Measurements from ENCODE around the gene TMEM178B. TPM values are rescaled to one million over a fixed set of nuclear protein-coding genes. Genes with fewer than 3 reads are reported as not detected.

The TMEM178B gene
- polyA plus RNA-seq, 1 experiment, result 0.01 TPM

GRCh38 chr7:141495057-141495456, 421.2 kb downstream of the TMEM178B start:
- CTCF ChIA-PET, result no interaction called here
- Histone ChIP-seq H3K4me3 (ENCODE audit: low read depth, low read length) (no peak overlapping the region), H3K27ac (ENCODE audit: low read depth, low read length) (no peak overlapping the region), H3K27me3 (ENCODE audit: control insufficient read depth, insufficient read depth, low read length) (no peaks in the 10 kb centered on the region), H3K9me3 (ENCODE audit: control insufficient read depth, insufficient read depth, low read length) (no peaks in the 10 kb centered on the region)
- DNase-seq (ENCODE audit: low read depth, low spot score), result no peak
- no peak for TF ChIP-seq CTCF (IDR thresholded peaks at IDR 0.05; ENCODE audit: low read depth, low read length)
- POLR2A ChIA-PET, result no interaction called here

GRCh38 chr7:141497391-141497790, 423.5 kb downstream of the TMEM178B start:
- POLR2A ChIA-PET, result no interaction called here
- CTCF ChIA-PET, result interaction anchor here (1.1 kb wide), 1 partner anchor 36 kb away, joined by 3 read pairs; no protein-coding TSS in a partner anchor
- TF ChIP-seq CTCF (IDR thresholded peaks at IDR 0.05; ENCODE audit: low read depth, low read length), result no peak
- Histone ChIP-seq H3K4me3 (ENCODE audit: low read depth, low read length) (no peak overlapping the region), H3K27ac (ENCODE audit: low read depth, low read length) (no peak overlapping the region), H3K9me3 (ENCODE audit: control insufficient read depth, insufficient read depth, low read length) (no peaks in the 10 kb centered on the region), H3K27me3 (ENCODE audit: control insufficient read depth, insufficient read depth, low read length) (no peaks in the 10 kb centered on the region)
- DNase-seq (ENCODE audit: low read depth, low spot score), result no peak

GRCh38 chr7:141500608-141501007, 426.7 kb downstream of the TMEM178B start:
- POLR2A ChIA-PET, result no interaction called here
- DNase-seq (ENCODE audit: low read depth, low spot score), result no peak
- CTCF ChIA-PET, result interaction anchor here (1.0 kb wide), 1 partner anchor 33 kb away, joined by 3 read pairs; no protein-coding TSS in a partner anchor
- Histone ChIP-seq H3K27ac (ENCODE audit: low read depth, low read length) (no peak overlapping the region), H3K27me3 (ENCODE audit: control insufficient read depth, insufficient read depth, low read length) (no peaks in the 10 kb centered on the region), H3K9me3 (ENCODE audit: control insufficient read depth, insufficient read depth, low read length) (no peaks in the 10 kb centered on the region), H3K4me3 (ENCODE audit: low read depth, low read length) (no peak overlapping the region)
- no peak for TF ChIP-seq CTCF (IDR thresholded peaks at IDR 0.05; ENCODE audit: low read depth, low read length)

- Histone ChIP-seq H3K27ac (ENCODE audit: low read depth, low read length) (no peak overlapping the region), H3K27me3 (ENCODE audit: control insufficient read depth, insufficient read depth, low read length) (no peaks in the 10 kb centered on the region), H3K4me3 (ENCODE audit: low read depth, low read length) (no peak overlapping the region), H3K9me3 (ENCODE audit: control insufficient read depth, insufficient read depth, low read length) (no peaks in the 10 kb centered on the region)
- TF ChIP-seq CTCF (IDR thresholded peaks at IDR 0.05; ENCODE audit: low read depth, low read length), result no peak
- ChIA-PET CTCF (interaction anchor here (1.0 to 1.6 kb wide), 3 partner anchors 32 to 149 kb away, joined by 3 to 4 read pairs (median 3); no protein-coding TSS in a partner anchor), POLR2A (no interaction called here)
- DNase-seq (ENCODE audit: low read depth, low spot score), result no peak
These were observed 427.6 kb downstream of the TMEM178B start for GRCh38 chr7:141501451-141501850.

- no peak overlapping the region for H3K27ac ChIP-seq (ENCODE audit: low read depth, low read length)
- peaks cover 10% of the 10 kb centered on the region for H3K27me3 ChIP-seq (ENCODE audit: control insufficient read depth, insufficient read depth, low read length)
- ChIA-PET CTCF (interaction anchor here (2.0 kb wide), 1 partner anchor 22 kb away, joined by 16 read pairs; no protein-coding TSS in a partner anchor), POLR2A (no interaction called here)
- no peak overlapping the region for H3K4me3 ChIP-seq (ENCODE audit: low read depth, low read length)
- TF ChIP-seq CTCF (IDR thresholded peaks at IDR 0.05; ENCODE audit: low read depth, low read length), result no peak
- H3K9me3 ChIP-seq (ENCODE audit: control insufficient read depth, insufficient read depth, low read length), result peaks cover 3% of the 10 kb centered on the region; the same call in 1 of the 2 replicates
- DNase-seq (ENCODE audit: low read depth, low spot score), result no peak
These were observed 437.4 kb downstream of the TMEM178B start for GRCh38 chr7:141511316-141511675.
